Esophagus squamous epithelium (tissue), 5 donors: ENCODE measurements around the gene SCT. TPM values are rescaled to one million over a fixed set of nuclear protein-coding genes. Genes with fewer than 3 reads are reported as not detected.
A peak's percentile ranks its signal among the peaks of the same experiment; 100 is the strongest.

Experiments
- DNase-seq: peaks from one replicate; lab custom pipeline; 2025; lab: John Stamatoyannopoulos, UW
- H3K27ac ChIP-seq, 4 donors: fragments of 200-600 bp; sonication (generic); one replicate each; pipeline ENCODE4 v1.5.1; 2016 to 2019; ENCODE audit warnings: mild to moderate bottlenecking in 1 of 4
- H3K27me3 ChIP-seq, 4 donors: fragments of 200-600 bp; sonication (generic); 1 replicate in 3 of 4; 2 replicates in 1 of 4; pipeline versions ENCODE4 v1.5.1 to v1.6.0; 2017 to 2021; ENCODE audit warnings: antibody characterized with exemption in 1 of 4
- H3K36me3 ChIP-seq, 3 donors: fragments of 200-600 bp; sonication (generic); one replicate each; pipeline ENCODE4 v1.5.1; 2016 to 2019
- H3K4me1 ChIP-seq, 3 donors: fragments of 200-600 bp; sonication (generic); one replicate each; pipeline ENCODE4 v1.5.1; 2017 to 2019
- H3K4me3 ChIP-seq, 4 donors: fragments of 200-600 bp; sonication (generic); 1 replicate in 3 of 4; 2 replicates in 1 of 4; pipeline ENCODE4 v1.5.1; 2016 to 2019; ENCODE audit warnings: mild to moderate bottlenecking in 2 of 4, moderate library complexity in 1 of 4
- H3K9me3 ChIP-seq, 3 donors: fragments of 200-600 bp; sonication (generic); one replicate each; pipeline ENCODE4 v1.5.1; 2016 to 2019
- CTCF ChIP-seq, 6 experiments: fragments of 450-650 bp in 4 of 6; fragments of 200-600 bp in 2 of 6; sonication (generic) in 2 of 6; IDR thresholded peaks; one replicate each; pipeline ENCODE4 v1.5.1; 2016 to 2019; ENCODE audit warnings: antibody characterized with exemption in 6 of 6, mild to moderate bottlenecking in 4 of 6, moderate library complexity in 4 of 6
- POLR2A ChIP-seq, 4 donors: fragments of 450-650 bp; IDR thresholded peaks; one replicate each; pipeline ENCODE4 v1.6.1; 2017; ENCODE audit warnings: antibody characterized with exemption in 4 of 4, mild to moderate bottlenecking in 4 of 4, moderate library complexity in 3 of 4
- WGBS, 2 donors: methylation state at CpG; one replicate each; pipeline ENCODE4 v1.1.5; 2018; 5-methylcytosine and 5-hydroxymethylcytosine counted together
- intact Hi-C: fragments of 100-400 bp; cut with DNase I; formaldehyde crosslinking; loops from one replicate; pipeline ENCODE4 v1.15.0; 2022
- total RNA-seq, 4 donors: library from RNA; depleted of rRNA; stranded (reverse); fragments of >200 nt; gene quantifications; one replicate each; pipeline ENCODE4 v1.1.0, GENCODE V29; 2016
- donor health status: DM: yes; HTN: yes; CAD: no.

Gene SCT
- total RNA-seq, 4 donors from 2014 or later = 5.3 TPM; not detected in 3

- peaks cover 0 to 3% (median 0%) of the 10 kb centered on the region in 4 donors for H3K27me3 ChIP-seq
- peak overlapping the region in 1 of 4 donors; percentile 99 for H3K27ac ChIP-seq
- H3K36me3 ChIP-seq = peaks cover 10 to 39% (median 31%) of the 10 kb centered on the region in 3 donors
- peaks cover 34 to 54% (median 38%) of the 10 kb centered on the region in 3 donors for H3K4me1 ChIP-seq
- 75 to 82% methylated on average over 11 to 13 of the region's 20 CpGs for WGBS, 2 donors
- no peaks in the 10 kb centered on the region for H3K9me3 ChIP-seq
- intact Hi-C loops = loop anchor here (5.0 kb wide), 1 partner anchor 32 kb away; no protein-coding TSS in a partner anchor
- no peak overlapping the region for H3K4me3 ChIP-seq
- TF ChIP-seq POLR2A (IDR thresholded peaks at IDR 0.05) = no peak
- TF ChIP-seq CTCF (IDR thresholded peaks at IDR 0.05) = no peak
- DNase-seq = no peak
Observed at GRCh38 chr11:579830-580601, 47.0 kb downstream of the SCT start.

- peaks cover 0 to 9% (median 0%) of the 10 kb centered on the region in 4 donors for H3K27me3 ChIP-seq
- TF ChIP-seq POLR2A (IDR thresholded peaks at IDR 0.05) = no peak
- no peak for TF ChIP-seq CTCF (IDR thresholded peaks at IDR 0.05)
- WGBS, 2 donors = 32 to 57% methylated on average over 17 to 21 of the region's 21 CpGs
- DNase-seq = no peak
- H3K36me3 ChIP-seq = peaks cover 3 to 23% (median 19%) of the 10 kb centered on the region in 3 donors
- H3K4me3 ChIP-seq = peak overlapping the region in 2 of 4 donors; percentile 87 to 97
- peak overlapping the region; percentile 63 to 99 (median 95) for H3K27ac ChIP-seq
- no peaks in the 10 kb centered on the region for H3K9me3 ChIP-seq
- intact Hi-C loops = loop anchor here (5.0 kb wide), 1 partner anchor 34 kb away; no protein-coding TSS in a partner anchor
- peaks cover 41 to 64% (median 43%) of the 10 kb centered on the region in 3 donors for H3K4me1 ChIP-seq
Observed at GRCh38 chr11:578276-579035, 48.5 kb downstream of the SCT start.

- DNase-seq = no peak
- Histone ChIP-seq H3K4me3 (peak overlapping the region; percentile 73 to 97 (median 82)), H3K9me3 (no peaks in the 10 kb centered on the region), H3K27me3 (peaks cover 0 to 9% (median 0%) of the 10 kb centered on the region in 4 donors), H3K4me1 (peaks cover 41 to 64% (median 43%) of the 10 kb centered on the region in 3 donors), H3K36me3 (peaks cover 0 to 14% (median 10%) of the 10 kb centered on the region in 3 donors), H3K27ac (peak overlapping the region; percentile 94 to 99 (median 96))
- TF ChIP-seq CTCF (IDR thresholded peaks at IDR 0.05) = no peak
- intact Hi-C loops = loop anchor here (5.0 kb wide), 1 partner anchor 35 kb away; no protein-coding TSS in a partner anchor
- WGBS, 2 donors = 39 to 41% methylated on average over 6 of the region's 6 CpGs
Observed at GRCh38 chr11:577611-577894, 49.4 kb downstream of the SCT start.

GRCh38 chr11:576811-577610 is 50.0 kb downstream of the SCT start:
- Histone ChIP-seq H3K4me1 (peaks cover 41 to 64% (median 43%) of the 10 kb centered on the region in 3 donors), H3K27ac (peak overlapping the region; percentile 94 to 99 (median 96)), H3K4me3 (peak overlapping the region; percentile 73 to 97 (median 82)), H3K9me3 (no peaks in the 10 kb centered on the region), H3K36me3 (peaks cover 0 to 9% (median 4%) of the 10 kb centered on the region in 3 donors), H3K27me3 (peaks cover 0 to 9% (median 0%) of the 10 kb centered on the region in 4 donors)
- intact Hi-C loops = loop anchor here (5.0 kb wide), 1 partner anchor 35 kb away; no protein-coding TSS in a partner anchor
- DNase-seq = no peak
- 10 to 16% methylated on average over 12 to 16 of the region's 48 CpGs for WGBS, 2 donors
- no peak for TF ChIP-seq CTCF (IDR thresholded peaks at IDR 0.05)
- TF ChIP-seq POLR2A (IDR thresholded peaks at IDR 0.05) = no peak

Other genes starting within 250 kb of the SCT start
- gene PKP3, start 233.0 kb downstream of the SCT start, total RNA-seq = 1,000 to 10,000 TPM in 1 of 4 donors, 100 to 1,000 TPM in 3; 314 to 1,016 (median 520) TPM
- gene SIGIRR, start 212.2 kb downstream of the SCT start, total RNA-seq = 10 to 100 TPM; 15.5 to 35.1 (median 16.1) TPM
- gene ANO9, start 185.2 kb downstream of the SCT start, total RNA-seq = 10 to 100 TPM; 11.0 to 22.1 (median 16.2) TPM
- gene PTDSS2, start 176.9 kb downstream of the SCT start, total RNA-seq = 10 to 100 TPM; 15.8 to 34.3 (median 22.8) TPM
- gene RNH1, start 119.9 kb downstream of the SCT start, total RNA-seq = 100 to 1,000 TPM; 206 to 378 (median 222) TPM
- 100 to 1,000 TPM in 2 of 4 donors, 10 to 100 TPM in 2; 56.7 to 106 (median 85.2) TPM for gene HRAS, start 91.6 kb downstream of the SCT start, total RNA-seq
- gene LRRC56, start 89.7 kb downstream of the SCT start, total RNA-seq = 1 to 10 TPM in 2 of 4 donors, under 1 TPM in 2; 0.35 to 2.3 (median 1.2) TPM
- gene LMNTD2, start 66.4 kb downstream of the SCT start, total RNA-seq = 1 to 10 TPM; 2.1 to 4.6 (median 3.8) TPM
- 10 to 100 TPM; 35.7 to 54.0 (median 44.4) TPM for gene RASSF7, start 66.2 kb downstream of the SCT start, total RNA-seq
- gene PHRF1, start 50.7 kb downstream of the SCT start, total RNA-seq = 10 to 100 TPM; 11.7 to 30.6 (median 24.2) TPM
- gene IRF7, start 11.2 kb downstream of the SCT start, total RNA-seq = 10 to 100 TPM; 16.9 to 26.3 (median 20.2) TPM
- not detected for gene CDHR5, start 2.2 kb downstream of the SCT start, total RNA-seq
- under 1 TPM in 1 of 4 donors, not detected in 3; 0.76 TPM for gene DRD4, start 10.1 kb upstream of the SCT start, total RNA-seq
- 10 to 100 TPM; 18.3 to 45.0 (median 25.4) TPM for gene DEAF1, start 68.0 kb upstream of the SCT start, total RNA-seq
- gene TMEM80, start 68.6 kb upstream of the SCT start, total RNA-seq = 10 to 100 TPM; 16.1 to 55.3 (median 18.1) TPM
- 100 to 1,000 TPM; 163 to 367 (median 238) TPM for gene EPS8L2, start 79.0 kb upstream of the SCT start, total RNA-seq
- 100 to 1,000 TPM; 311 to 629 (median 504) TPM for gene TALDO1, start 120.3 kb upstream of the SCT start, total RNA-seq
- gene GATD1, start 150.3 kb upstream of the SCT start, total RNA-seq = 10 to 100 TPM; 20.2 to 38.7 (median 21.6) TPM
- gene CEND1, start 162.9 kb upstream of the SCT start, total RNA-seq = under 1 TPM in 1 of 4 donors, not detected in 3; 0.15 TPM
- 10 to 100 TPM in 2 of 4 donors, 1 to 10 TPM in 2; 4.0 to 14.7 (median 9.8) TPM for gene SLC25A22, start 171.1 kb upstream of the SCT start, total RNA-seq
- 10 to 100 TPM in 3 of 4 donors, 1 to 10 TPM in 1; 9.3 to 14.3 (median 10.6) TPM for gene PIDD1, start 178.1 kb upstream of the SCT start, total RNA-seq
- gene RPLP2, start 182.8 kb upstream of the SCT start, total RNA-seq = 100 to 1,000 TPM; 232 to 871 (median 490) TPM
- 10 to 100 TPM; 14.2 to 42.7 (median 26.0) TPM for gene PNPLA2, start 191.7 kb upstream of the SCT start, total RNA-seq
- 1 to 10 TPM in 3 of 4 donors, under 1 TPM in 1; 0.48 to 5.7 (median 3.5) TPM for gene CRACR2B, start 200.7 kb upstream of the SCT start, total RNA-seq
- gene CD151, start 205.8 kb upstream of the SCT start, total RNA-seq = 100 to 1,000 TPM in 1 of 4 donors, 10 to 100 TPM in 3; 87.6 to 118 (median 94.0) TPM
- 10 to 100 TPM; 45.6 to 90.3 (median 64.7) TPM for gene POLR2L, start 215.3 kb upstream of the SCT start, total RNA-seq
- gene TSPAN4, start 215.7 kb upstream of the SCT start, total RNA-seq = 10 to 100 TPM in 3 of 4 donors, 1 to 10 TPM in 1; 6.8 to 59.7 (median 19.0) TPM